GM18511 (cell line): Measurements from ENCODE around the gene CACNA1C.

Source experiments
- ATAC-seq: cut with Tn5 transposase; IDR thresholded peaks from one replicate; pipeline ENCODE4 v1.9.1; 2021; ENCODE audit warnings: mild to moderate bottlenecking, moderate library complexity; ENCODE audit not compliant: unreplicated experiment

CACNA1C gene

GRCh38 chr12:2229661-2230539, 177.1 kb downstream of the CACNA1C start:
- ATAC-seq: no peak

- ATAC-seq: no peak
Measured at GRCh38 chr12:2231011-2231595, 178.3 kb downstream of the CACNA1C start.

- ATAC-seq: no peak
Measured at GRCh38 chr12:2231956-2232355, 179.2 kb downstream of the CACNA1C start.

GRCh38 chr12:2233034-2233433, 180.2 kb downstream of the CACNA1C start:
- no peak for ATAC-seq

- no peak for ATAC-seq
Measured at GRCh38 chr12:2234091-2234490, 181.3 kb downstream of the CACNA1C start.

- no peak for ATAC-seq
Measured at GRCh38 chr12:2234646-2235350, 182.0 kb downstream of the CACNA1C start.

GRCh38 chr12:2236506-2237294, 183.9 kb downstream of the CACNA1C start:
- no peak for ATAC-seq

- no peak for ATAC-seq
Measured at GRCh38 chr12:2238111-2238510, 185.3 kb downstream of the CACNA1C start.

GRCh38 chr12:2239381-2239871, 186.6 kb downstream of the CACNA1C start:
- ATAC-seq: no peak

- no peak for ATAC-seq
Measured at GRCh38 chr12:2240390-2240789, 187.6 kb downstream of the CACNA1C start.

GRCh38 chr12:2240984-2241383, 188.2 kb downstream of the CACNA1C start:
- no peak for ATAC-seq

GRCh38 chr12:2242216-2242615, 189.4 kb downstream of the CACNA1C start:
- ATAC-seq: no peak

GRCh38 chr12:2242816-2243215, 190.0 kb downstream of the CACNA1C start:
- ATAC-seq: no peak

- no peak for ATAC-seq
Measured at GRCh38 chr12:2243275-2243674, 190.5 kb downstream of the CACNA1C start.

- no peak for ATAC-seq
Measured at GRCh38 chr12:2244013-2244861, 191.4 kb downstream of the CACNA1C start.

- no peak for ATAC-seq
Measured at GRCh38 chr12:2246358-2246757, 193.6 kb downstream of the CACNA1C start.

- no peak for ATAC-seq
Measured at GRCh38 chr12:2247120-2247519, 194.3 kb downstream of the CACNA1C start.

- ATAC-seq: no peak
Measured at GRCh38 chr12:2247596-2247995, 194.8 kb downstream of the CACNA1C start.

GRCh38 chr12:2248087-2248900, 195.5 kb downstream of the CACNA1C start:
- no peak for ATAC-seq
